Loucy (cell line): ENCODE results near the gene EHBP1L1.

Experiments used
- EZH2phosphoT487 ChIP-seq: fragments of 200-600 bp; IDR thresholded peaks from 2 replicates; pipeline ENCODE4 v1.6.1; 2018; ENCODE audit warnings: antibody characterized with exemption, mild to moderate bottlenecking, moderate library complexity, borderline replicate concordance
- TF ChIP-seq, protein P1 (sequence below): fragments of 200-600 bp; sonication (generic); conservative IDR thresholded peaks from 2 replicates; pipeline ENCODE4 v1.5.1; 2014; ENCODE audit warnings: mild to moderate bottlenecking, antibody characterized with exemption, low read length

- TF ChIP-seq, protein P1, sequence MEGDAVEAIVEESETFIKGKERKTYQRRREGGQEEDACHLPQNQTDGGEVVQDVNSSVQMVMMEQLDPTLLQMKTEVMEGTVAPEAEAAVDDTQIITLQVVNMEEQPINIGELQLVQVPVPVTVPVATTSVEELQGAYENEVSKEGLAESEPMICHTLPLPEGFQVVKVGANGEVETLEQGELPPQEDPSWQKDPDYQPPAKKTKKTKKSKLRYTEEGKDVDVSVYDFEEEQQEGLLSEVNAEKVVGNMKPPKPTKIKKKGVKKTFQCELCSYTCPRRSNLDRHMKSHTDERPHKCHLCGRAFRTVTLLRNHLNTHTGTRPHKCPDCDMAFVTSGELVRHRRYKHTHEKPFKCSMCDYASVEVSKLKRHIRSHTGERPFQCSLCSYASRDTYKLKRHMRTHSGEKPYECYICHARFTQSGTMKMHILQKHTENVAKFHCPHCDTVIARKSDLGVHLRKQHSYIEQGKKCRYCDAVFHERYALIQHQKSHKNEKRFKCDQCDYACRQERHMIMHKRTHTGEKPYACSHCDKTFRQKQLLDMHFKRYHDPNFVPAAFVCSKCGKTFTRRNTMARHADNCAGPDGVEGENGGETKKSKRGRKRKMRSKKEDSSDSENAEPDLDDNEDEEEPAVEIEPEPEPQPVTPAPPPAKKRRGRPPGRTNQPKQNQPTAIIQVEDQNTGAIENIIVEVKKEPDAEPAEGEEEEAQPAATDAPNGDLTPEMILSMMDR: no peak; the same call in 1 of the 2 replicates
- TF ChIP-seq EZH2phosphoT487: no peak
These were observed 23.4 kb upstream of the EHBP1L1 start for GRCh38 chr11:65552388-65552951.
